Ovary (tissue), 9 donors: Measurements from ENCODE around the gene CCDC85B. TPM values are rescaled to one million over a fixed set of nuclear protein-coding genes. Genes with fewer than 3 reads are reported as not detected.

ENCODE experiments used
- DNase-seq, 5 donors: peaks; one replicate each; pipeline ENCODE4 v3.0.0-alpha.2; 2019 to 2020
- H3K27ac ChIP-seq, 2 donors: fragments of 200-600 bp; one replicate each; pipeline versions ENCODE4 v1.5.1 to v1.8.0; 2019 to 2022
- H3K27me3 ChIP-seq: fragments of 200-600 bp; one replicate; pipeline ENCODE4 v1.8.0; 2022
- H3K36me3 ChIP-seq: fragments of 200-600 bp; sonication (generic); one replicate; pipeline ENCODE4 v1.5.1; 2019
- H3K4me1 ChIP-seq: one replicate; pipeline ENCODE4 v1.8.1; 2013; ENCODE audit warnings: mild to moderate bottlenecking, moderate library complexity; ENCODE audit not compliant: insufficient read depth
- H3K4me3 ChIP-seq: fragments of 200-600 bp; sonication (generic); one replicate; pipeline ENCODE4 v1.5.1; 2017
- H3K9me3 ChIP-seq, 2 donors: fragments of 200-600 bp in 1 of 2; sonication (generic) in 1 of 2; one replicate each; pipeline versions ENCODE4 v1.5.1 to v1.8.1; 2013 to 2019; ENCODE audit warnings: mild to moderate bottlenecking in 1 of 2, moderate library complexity in 1 of 2
- EP300 ChIP-seq: sonication (generic); formaldehyde crosslinking; IDR thresholded peaks from one replicate; pipeline ENCODE4 v1.6.1; 2017; ENCODE audit warnings: antibody characterized with exemption
- POLR2A ChIP-seq: fragments of 450-650 bp; IDR thresholded peaks from one replicate; pipeline ENCODE4 v1.6.1; 2017; ENCODE audit warnings: antibody characterized with exemption, mild to moderate bottlenecking, moderate library complexity
- WGBS, 3 donors: extraction: QIAGEN DNeasy Blood & Tissue Kit in 1 of 3; methylation state at CpG; one replicate each; pipeline versions ENCODE4 v1.1.5 to v1.1.7; 2013 to 2017; 5-methylcytosine and 5-hydroxymethylcytosine counted together
- intact Hi-C, 4 donors: fragments of 100-400 bp; cut with DNase I; formaldehyde crosslinking; loops; one replicate each; pipeline versions ENCODE4 v1.11.0 to v1.15.1; 2022 to 2023
- polyA plus RNA-seq, 2 donors: library from polyadenylated mRNA; stranded (reverse); fragments of 200-250 nt in 1 of 2; fragments of 350-450 nt in 1 of 2; fragmentation: Illumina TruSeq in 1 of 2; extraction: RNeasy Lipid Tissue Mini Kit (QIAGEN cat#74804) in 1 of 2; gene quantifications; one replicate each; pipeline ENCODE4 v1.2.3, GENCODE V29; 2013 to 2014
- total RNA-seq, 7 donors: library from RNA; depleted of rRNA in 2 of 7; stranded (reverse); fragments of >200 nt in 2 of 7; fragmentation: NEBNext Ultra II Directional in 3 of 7; extraction: Animal tissue kit (Norgen Biotek cat#: 25700) in 3 of 7; gene quantifications; one replicate each; pipeline versions ENCODE4 v1.1.0 to v1.2.4, GENCODE V29; 2016 to 2023
- TF ChIP-seq, protein P1 (sequence below), 3 donors: fragments of 450-650 bp in 2 of 3; fragments of 200-600 bp in 1 of 3; IDR thresholded peaks; one replicate each; pipeline versions ENCODE4 v1.5.1 to v1.8.0; 2016 to 2022; ENCODE audit warnings: antibody characterized with exemption in 3 of 3, mild to moderate bottlenecking in 1 of 3
- donor health status: DM: no; HTN: no; CAD: no; lungs with moderate emphysema.
- donor health status: DM: no; HTN: no; CAD: no.
- donor health status: Bipolar disorder and iron deficiency.
- donor health status: DM: yes; HTN: yes; CAD: no.
- donor health status: DM: no; HTN: no; CAD: no.
- donor health status: DM: yes; HTN: yes; CAD: no.

Gene CCDC85B
- total and polyA plus RNA-seq, 9 donors = 31.5 to 85.0 (median 55.6) TPM; not detected in 1

DNA sequence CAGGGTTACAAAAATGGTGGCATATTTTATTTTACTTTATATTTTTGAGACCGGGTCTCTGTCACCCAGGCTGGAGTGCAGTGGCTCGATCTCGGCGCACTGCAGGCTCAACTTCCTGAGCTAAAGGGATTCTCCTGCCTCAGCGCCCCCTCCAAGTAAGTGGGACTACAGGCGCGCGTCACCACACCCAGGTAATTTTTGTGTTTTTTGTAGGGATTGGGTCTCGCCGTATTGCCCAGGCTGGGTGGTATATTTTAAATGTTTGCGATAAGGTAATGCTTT is 10.4 kb downstream of the CCDC85B start:
- Histone ChIP-seq H3K36me3 (no peaks in the 10 kb centered on the region), H3K9me3 (no peaks in the 10 kb centered on the region), H3K4me1 (peaks cover 2% of the 10 kb centered on the region), H3K27me3 (peaks cover 4% of the 10 kb centered on the region), H3K4me3 (no peak overlapping the region), H3K27ac (no peak overlapping the region)
- DNase-seq = no peak
- 62 to 66% (median 64%) methylated on average over 11 of the region's 11 CpGs for WGBS, 3 donors
- intact Hi-C loops = no loop called here
- TF ChIP-seq EP300 = no peak
- TF ChIP-seq, protein P1, sequence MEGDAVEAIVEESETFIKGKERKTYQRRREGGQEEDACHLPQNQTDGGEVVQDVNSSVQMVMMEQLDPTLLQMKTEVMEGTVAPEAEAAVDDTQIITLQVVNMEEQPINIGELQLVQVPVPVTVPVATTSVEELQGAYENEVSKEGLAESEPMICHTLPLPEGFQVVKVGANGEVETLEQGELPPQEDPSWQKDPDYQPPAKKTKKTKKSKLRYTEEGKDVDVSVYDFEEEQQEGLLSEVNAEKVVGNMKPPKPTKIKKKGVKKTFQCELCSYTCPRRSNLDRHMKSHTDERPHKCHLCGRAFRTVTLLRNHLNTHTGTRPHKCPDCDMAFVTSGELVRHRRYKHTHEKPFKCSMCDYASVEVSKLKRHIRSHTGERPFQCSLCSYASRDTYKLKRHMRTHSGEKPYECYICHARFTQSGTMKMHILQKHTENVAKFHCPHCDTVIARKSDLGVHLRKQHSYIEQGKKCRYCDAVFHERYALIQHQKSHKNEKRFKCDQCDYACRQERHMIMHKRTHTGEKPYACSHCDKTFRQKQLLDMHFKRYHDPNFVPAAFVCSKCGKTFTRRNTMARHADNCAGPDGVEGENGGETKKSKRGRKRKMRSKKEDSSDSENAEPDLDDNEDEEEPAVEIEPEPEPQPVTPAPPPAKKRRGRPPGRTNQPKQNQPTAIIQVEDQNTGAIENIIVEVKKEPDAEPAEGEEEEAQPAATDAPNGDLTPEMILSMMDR (IDR thresholded peaks at IDR 0.05) = no peak
- TF ChIP-seq POLR2A = no peak

- no peaks in the 10 kb centered on the region for H3K36me3 ChIP-seq
- TF ChIP-seq, protein P1 (IDR thresholded peaks at IDR 0.05) = no peak
- TF ChIP-seq POLR2A = no peak
- peaks cover 4% of the 10 kb centered on the region for H3K27me3 ChIP-seq
- no peaks in the 10 kb centered on the region for H3K9me3 ChIP-seq
- H3K4me3 ChIP-seq = no peak overlapping the region
- DNase-seq = no peak
- WGBS, 3 donors = 18 to 31% (median 25%) methylated on average over 5 of the region's 5 CpGs
- peaks cover 2% of the 10 kb centered on the region for H3K4me1 ChIP-seq
- H3K27ac ChIP-seq = no peak overlapping the region
- intact Hi-C loops = no loop called here
These were observed 12.6 kb downstream of the CCDC85B start for GRCh38 chr11:65903068-65903481.

DNA sequence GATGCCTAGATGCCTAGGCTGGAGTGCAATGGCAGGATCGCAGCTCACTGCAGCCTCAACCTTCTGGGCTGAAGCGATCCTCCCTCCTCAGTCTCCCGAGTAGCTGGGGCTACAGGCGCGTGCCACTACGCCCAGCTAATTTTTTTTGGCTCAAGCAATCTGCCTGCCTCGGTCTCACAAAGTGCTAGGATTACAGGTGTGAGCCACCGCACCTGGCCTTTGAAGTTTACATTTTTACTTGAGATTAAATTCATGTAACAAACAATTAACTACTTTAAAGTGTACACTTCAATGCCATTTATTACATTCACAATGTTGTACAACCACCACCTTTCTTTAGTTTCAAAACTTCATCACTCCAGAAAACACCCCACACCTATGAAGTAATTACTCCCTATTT is 13.2 kb downstream of the CCDC85B start:
- H3K4me1 ChIP-seq = peaks cover 2% of the 10 kb centered on the region
- WGBS, 3 donors = 71 to 76% (median 73%) methylated on average over 8 of the region's 8 CpGs
- TF ChIP-seq, protein P1 (IDR thresholded peaks at IDR 0.05) = no peak
- TF ChIP-seq EP300 = no peak
- TF ChIP-seq POLR2A = no peak
- H3K9me3 ChIP-seq = no peaks in the 10 kb centered on the region
- no peak overlapping the region for H3K27ac ChIP-seq
- peaks cover 3% of the 10 kb centered on the region for H3K27me3 ChIP-seq
- no peaks in the 10 kb centered on the region for H3K36me3 ChIP-seq
- DNase-seq = no peak
- intact Hi-C loops = no loop called here
- no peak overlapping the region for H3K4me3 ChIP-seq

DNA sequence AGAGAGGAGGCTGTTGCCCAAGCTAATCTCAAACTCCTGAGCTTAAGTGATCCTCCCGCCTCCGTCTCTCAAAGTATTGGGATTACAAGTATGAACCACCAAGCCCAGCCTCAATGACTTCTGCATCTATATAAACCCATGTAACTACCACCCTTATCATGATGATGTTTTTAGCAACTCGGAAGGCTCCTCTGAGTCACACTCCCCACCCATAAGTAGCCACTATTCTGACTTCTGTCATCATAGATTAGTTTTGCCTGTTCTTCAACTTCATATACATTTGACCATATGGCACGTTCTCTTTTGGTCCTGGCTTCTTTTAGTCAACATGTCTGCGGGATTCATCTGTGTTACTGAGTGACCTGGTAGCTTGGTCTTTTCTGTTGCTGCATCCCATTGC is 16.1 kb downstream of the CCDC85B start:
- intact Hi-C loops = no loop called here

DNA sequence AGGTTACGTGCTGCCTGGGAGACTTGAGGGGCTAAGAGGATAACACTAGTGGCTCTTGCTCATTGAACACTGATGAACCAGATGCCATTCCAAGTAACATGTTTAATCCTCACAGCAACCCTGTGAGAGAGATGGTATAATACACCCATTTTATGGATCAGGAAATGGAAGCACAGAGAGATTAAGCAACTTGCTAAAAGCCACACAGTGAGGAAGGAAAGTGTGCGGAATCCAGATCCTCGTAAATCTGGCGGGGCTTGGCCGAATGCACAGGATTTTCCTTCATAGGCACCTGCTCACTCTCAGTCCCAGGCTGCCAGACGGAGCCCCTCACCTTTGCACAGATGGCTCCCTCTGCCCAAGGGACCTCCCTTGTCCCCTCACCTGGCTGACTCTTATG is 17.4 kb downstream of the CCDC85B start:
- DNase-seq = no peak
- H3K27ac ChIP-seq = no peak overlapping the region
- intact Hi-C loops = no loop called here
- no peaks in the 10 kb centered on the region for H3K36me3 ChIP-seq
- peaks cover 10% of the 10 kb centered on the region for H3K4me1 ChIP-seq
- no peak overlapping the region for H3K4me3 ChIP-seq
- H3K27me3 ChIP-seq = no peaks in the 10 kb centered on the region
- WGBS, 3 donors = 70 to 81% (median 79%) methylated on average over 6 of the region's 6 CpGs
- TF ChIP-seq, protein P1 (IDR thresholded peaks at IDR 0.05) = no peak
- TF ChIP-seq POLR2A = no peak
- no peak for TF ChIP-seq EP300
- H3K9me3 ChIP-seq = no peaks in the 10 kb centered on the region

More for the DNA sequence above, 16.1 kb downstream of the CCDC85B start:
- WGBS, 3 donors = 81 to 89% (median 84%) methylated on average over 5 of the region's 5 CpGs
- Histone ChIP-seq H3K27ac (no peak overlapping the region), H3K36me3 (no peaks in the 10 kb centered on the region), H3K9me3 (no peaks in the 10 kb centered on the region), H3K4me1 (peaks cover 4% of the 10 kb centered on the region), H3K4me3 (no peak overlapping the region), H3K27me3 (no peaks in the 10 kb centered on the region)
- no peak for DNase-seq
- TF ChIP-seq EP300 = no peak
